ENCODE results near the gene KRTAP16-1.

GRCh38 chr17:41339571-41340172, 30.6 kb upstream of the KRTAP16-1 start:
- TF ChIP-seq, protein P1, sequence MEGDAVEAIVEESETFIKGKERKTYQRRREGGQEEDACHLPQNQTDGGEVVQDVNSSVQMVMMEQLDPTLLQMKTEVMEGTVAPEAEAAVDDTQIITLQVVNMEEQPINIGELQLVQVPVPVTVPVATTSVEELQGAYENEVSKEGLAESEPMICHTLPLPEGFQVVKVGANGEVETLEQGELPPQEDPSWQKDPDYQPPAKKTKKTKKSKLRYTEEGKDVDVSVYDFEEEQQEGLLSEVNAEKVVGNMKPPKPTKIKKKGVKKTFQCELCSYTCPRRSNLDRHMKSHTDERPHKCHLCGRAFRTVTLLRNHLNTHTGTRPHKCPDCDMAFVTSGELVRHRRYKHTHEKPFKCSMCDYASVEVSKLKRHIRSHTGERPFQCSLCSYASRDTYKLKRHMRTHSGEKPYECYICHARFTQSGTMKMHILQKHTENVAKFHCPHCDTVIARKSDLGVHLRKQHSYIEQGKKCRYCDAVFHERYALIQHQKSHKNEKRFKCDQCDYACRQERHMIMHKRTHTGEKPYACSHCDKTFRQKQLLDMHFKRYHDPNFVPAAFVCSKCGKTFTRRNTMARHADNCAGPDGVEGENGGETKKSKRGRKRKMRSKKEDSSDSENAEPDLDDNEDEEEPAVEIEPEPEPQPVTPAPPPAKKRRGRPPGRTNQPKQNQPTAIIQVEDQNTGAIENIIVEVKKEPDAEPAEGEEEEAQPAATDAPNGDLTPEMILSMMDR (IDR thresholded peaks at IDR 0.05), result no peak
- TF ChIP-seq POLR2A (IDR thresholded peaks at IDR 0.05) (no peak), POLR2AphosphoS5 (IDR thresholded peaks at IDR 0.05) (no peak)
